Urinary bladder (tissue), 4 donors: ENCODE measurements around the gene RAB1B. TPM values are rescaled to one million over a fixed set of nuclear protein-coding genes. Genes with fewer than 3 reads are reported as not detected.

Experiments used
- DNase-seq: peaks from one replicate; pipeline ENCODE4 v3.0.0-alpha.2; 2015; ENCODE audit errors: extremely low spot score
- H3K27ac ChIP-seq: one replicate; pipeline ENCODE4 v1.5.1; 2013; ENCODE audit warnings: low read depth, mild to moderate bottlenecking, moderate library complexity
- H3K36me3 ChIP-seq: one replicate; pipeline ENCODE4 v1.6.1; 2013; ENCODE audit warnings: mild to moderate bottlenecking, moderate library complexity; ENCODE audit not compliant: insufficient read depth
- H3K4me1 ChIP-seq: one replicate; pipeline ENCODE4 v1.6.1; 2013; ENCODE audit warnings: mild to moderate bottlenecking, moderate library complexity; ENCODE audit not compliant: insufficient read depth
- H3K4me3 ChIP-seq: one replicate; pipeline ENCODE4 v1.5.1; 2013; ENCODE audit warnings: low read depth, low read length
- WGBS: extraction: QIAGEN DNeasy Blood & Tissue Kit; methylation state at CpG from one replicate; pipeline ENCODE4 v1.1.7; 2013; 5-methylcytosine and 5-hydroxymethylcytosine counted together
- polyA plus RNA-seq: library from polyadenylated mRNA; stranded (reverse); fragments of 200-250 nt; gene quantifications from one replicate; pipeline ENCODE4 v1.2.3, GENCODE V29; 2013
- total RNA-seq: library from RNA; depleted of rRNA; stranded (reverse); fragments of >200 nt; gene quantifications from one replicate; pipeline ENCODE4 v1.2.3, GENCODE V29; 2014
- donor health status: healthy with polysubstance abuse.
- donor health status: healthy.

Gene RAB1B
- total RNA-seq (34.3 TPM), polyA plus RNA-seq (190 TPM)

GRCh38 chr11:66268244-66268951, at the start of gene RAB1B:
Gene RAB1B, plus strand, starts transcription at chr11:66268639. Its CDS starts 41 bp downstream, at chr11:66268680.
- Histone ChIP-seq H3K4me3 (peak within 1 kb of the TSS; percentile 81), H3K36me3 (no peaks in the 10 kb centered on the region), H3K4me1 (no peaks in the 10 kb centered on the region), H3K27ac (peak within 1 kb of the TSS; percentile 91)
- peak; percentile 99 for DNase-seq
- under 1% methylated on average over 64 of the region's 64 CpGs for WGBS

DNA sequence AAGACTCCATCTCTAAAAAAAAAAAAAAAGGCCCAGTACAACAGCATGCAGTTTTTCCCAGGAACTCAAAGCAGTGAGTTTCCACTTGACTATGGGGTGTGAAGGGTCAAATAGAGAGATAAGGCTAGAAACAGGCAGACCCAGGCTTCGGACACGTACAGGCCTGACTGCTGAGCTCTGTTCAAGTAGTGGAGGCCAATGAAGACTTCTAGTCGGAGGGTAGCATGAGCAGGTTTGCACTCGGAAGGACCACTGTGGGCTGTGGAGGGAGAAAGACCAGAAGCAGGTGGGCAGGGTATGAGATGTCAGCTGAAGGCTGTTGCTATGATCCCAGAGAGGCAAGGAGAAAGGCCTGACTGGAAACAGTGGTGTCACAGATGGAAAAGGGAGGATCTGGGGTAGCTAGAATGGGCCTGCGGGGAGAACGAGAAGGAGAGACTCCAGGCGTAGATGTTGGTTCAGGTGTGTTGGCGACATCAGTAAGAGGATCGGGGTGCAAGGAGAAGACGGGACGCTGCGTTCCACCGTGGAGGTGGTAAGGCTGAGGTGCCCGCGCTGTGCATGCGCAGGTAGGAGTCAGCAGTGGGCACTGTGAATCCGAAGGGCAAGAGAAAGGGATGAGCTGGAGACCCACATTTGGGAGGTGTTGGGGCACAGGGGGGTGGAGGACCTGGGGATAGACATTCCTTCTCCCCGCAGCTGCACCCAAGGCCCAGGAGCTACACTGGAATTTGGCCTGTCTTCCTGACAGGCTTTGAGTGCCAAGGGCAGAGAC, 49.4 kb upstream of the RAB1B start:
- no peaks in the 10 kb centered on the region for H3K36me3 ChIP-seq
- DNase-seq, result no peak
- no peak overlapping the region for H3K27ac ChIP-seq
- no peak overlapping the region for H3K4me3 ChIP-seq
- 94% methylated on average over 18 of the region's 18 CpGs for WGBS
- H3K4me1 ChIP-seq, result no peaks in the 10 kb centered on the region

DNA sequence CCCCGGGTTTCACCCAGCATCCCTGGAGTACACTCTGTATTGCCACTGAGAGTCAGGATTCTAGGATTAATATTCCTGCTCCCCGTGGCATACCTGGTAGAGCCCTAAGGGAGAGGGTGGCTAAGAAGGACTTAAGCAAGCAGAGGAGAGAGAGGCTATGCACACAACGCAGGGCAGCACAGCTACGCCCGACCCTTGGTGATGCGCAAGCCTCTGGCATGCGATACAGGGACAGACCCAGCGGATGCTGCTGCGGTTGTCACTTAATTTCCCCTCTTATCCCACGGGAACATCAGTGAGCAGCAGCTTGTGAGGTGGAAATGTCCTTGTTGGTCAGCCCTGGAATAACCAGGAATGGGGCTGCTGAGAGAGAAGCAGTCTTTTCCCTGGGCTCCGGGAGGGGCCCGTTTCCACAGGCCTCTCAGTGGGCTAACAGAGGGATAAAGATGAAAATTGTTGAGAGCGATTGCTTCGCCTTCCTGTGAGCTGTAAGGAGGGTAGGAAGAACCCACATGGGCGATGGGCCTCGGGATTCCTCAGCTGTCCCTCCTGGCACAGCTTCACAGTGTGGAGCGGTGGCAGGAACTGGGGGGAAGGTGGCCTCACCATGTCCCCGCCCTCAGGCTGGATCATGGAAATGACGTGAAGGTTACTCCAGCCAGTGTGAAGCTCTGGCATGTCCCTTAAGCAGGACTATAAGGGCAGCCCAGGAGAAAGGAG, 48.4 kb upstream of the RAB1B start:
- 90% methylated on average over 19 of the region's 19 CpGs for WGBS
- no peaks in the 10 kb centered on the region for H3K36me3 ChIP-seq
- no peak for DNase-seq
- no peaks in the 10 kb centered on the region for H3K4me1 ChIP-seq
- no peak overlapping the region for H3K27ac ChIP-seq
- H3K4me3 ChIP-seq, result no peak overlapping the region

DNA sequence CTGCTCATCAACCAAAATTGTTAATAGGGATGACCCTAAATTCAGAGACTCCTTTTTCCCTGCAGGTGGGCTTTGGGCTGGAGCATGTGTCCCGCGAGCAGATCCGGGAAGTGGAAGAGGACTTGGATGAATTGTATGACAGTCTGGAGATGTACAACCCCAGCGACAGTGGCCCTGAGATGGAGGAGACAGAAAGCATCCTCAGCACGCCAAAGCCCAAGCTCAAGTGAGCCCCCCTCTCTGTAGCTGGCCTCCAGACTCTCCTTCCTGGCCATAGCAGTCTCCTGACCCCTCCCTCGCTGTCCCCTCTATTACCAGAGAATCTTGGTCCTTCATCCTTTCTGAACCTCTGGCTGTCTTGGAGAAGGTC, 47.9 kb upstream of the RAB1B start:
- no peak overlapping the region for H3K27ac ChIP-seq
- H3K36me3 ChIP-seq, result no peaks in the 10 kb centered on the region
- DNase-seq, result no peak
- H3K4me1 ChIP-seq, result no peaks in the 10 kb centered on the region
- WGBS, result 96% methylated on average over 6 of the region's 6 CpGs
- H3K4me3 ChIP-seq, result no peak overlapping the region

DNA sequence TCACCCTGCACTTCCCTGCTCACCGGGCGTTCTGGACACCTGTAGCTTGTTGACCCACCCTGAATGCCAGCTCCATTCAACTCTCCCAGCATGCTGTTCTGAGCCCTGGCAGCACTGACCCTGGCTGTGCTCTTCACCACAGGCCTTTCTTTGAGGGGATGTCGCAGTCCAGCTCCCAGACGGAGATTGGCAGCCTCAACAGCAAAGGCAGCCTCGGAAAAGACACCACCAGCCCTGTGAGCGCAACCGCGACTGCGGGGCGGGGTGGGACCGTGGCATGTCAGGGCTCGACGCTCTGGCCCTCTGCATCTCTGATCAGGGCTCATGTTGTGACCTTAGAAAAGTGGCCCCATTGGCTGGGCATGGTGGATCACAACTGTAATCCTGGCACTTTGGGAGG, 47.4 kb upstream of the RAB1B start:
- no peak for DNase-seq
- 92% methylated on average over 13 of the region's 13 CpGs for WGBS
- H3K4me1 ChIP-seq, result no peaks in the 10 kb centered on the region
- H3K36me3 ChIP-seq, result no peaks in the 10 kb centered on the region
- no peak overlapping the region for H3K27ac ChIP-seq
- no peak overlapping the region for H3K4me3 ChIP-seq

- H3K27ac ChIP-seq, result no peak overlapping the region
- DNase-seq, result no peak
Observed at GRCh38 chr11:66221726-66222236, 46.7 kb upstream of the RAB1B start.

DNA sequence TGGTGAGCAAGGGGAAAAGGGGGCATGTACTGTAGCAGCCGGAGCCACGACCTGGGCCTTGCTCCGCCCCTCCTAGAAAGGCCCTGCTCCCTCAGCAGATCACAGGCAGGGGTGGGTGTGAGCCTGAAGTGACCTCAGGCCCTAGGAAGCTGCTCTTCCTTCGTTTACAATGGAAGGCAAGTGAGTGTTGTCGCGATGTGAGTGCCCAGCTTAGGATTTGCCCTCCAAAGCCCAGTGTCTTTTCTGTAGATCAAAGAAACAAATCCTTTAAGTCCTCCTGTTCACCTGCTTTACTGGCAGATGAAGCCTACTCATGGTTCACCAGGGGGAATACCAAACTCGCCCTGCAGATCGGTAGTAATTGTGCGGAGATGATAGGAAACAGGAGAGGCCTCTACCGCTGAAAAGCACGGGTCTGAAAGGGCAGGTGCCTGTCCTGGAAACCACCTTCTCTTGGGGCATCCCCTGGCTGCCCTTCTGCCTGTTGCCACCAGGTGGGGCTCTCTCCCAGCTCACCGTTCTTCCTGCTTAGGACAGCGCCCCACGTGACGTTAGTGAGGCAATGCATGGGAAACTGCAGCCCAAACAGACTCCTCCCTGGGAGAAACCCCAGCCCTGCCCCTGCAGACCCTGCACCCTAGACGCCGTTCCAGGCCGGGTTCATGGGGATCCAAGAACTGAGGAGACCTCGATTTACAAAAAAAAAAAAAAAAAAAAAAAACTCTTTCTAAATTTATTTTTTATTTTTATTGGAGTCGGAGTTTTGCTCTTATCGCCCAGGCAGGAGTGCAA, 45.9 kb upstream of the RAB1B start:
- no peak overlapping the region for H3K27ac ChIP-seq
- 24% methylated on average over 21 of the region's 21 CpGs for WGBS
- H3K4me1 ChIP-seq, result no peaks in the 10 kb centered on the region
- H3K36me3 ChIP-seq, result no peaks in the 10 kb centered on the region
- no peak overlapping the region for H3K4me3 ChIP-seq
- peak; percentile 82 for DNase-seq

More at GRCh38 chr11:66221726-66222236, 46.7 kb upstream of the RAB1B start:
- 74% methylated on average over 9 of the region's 9 CpGs for WGBS
- Histone ChIP-seq H3K36me3 (no peaks in the 10 kb centered on the region), H3K4me1 (no peaks in the 10 kb centered on the region), H3K4me3 (no peak overlapping the region)

DNA sequence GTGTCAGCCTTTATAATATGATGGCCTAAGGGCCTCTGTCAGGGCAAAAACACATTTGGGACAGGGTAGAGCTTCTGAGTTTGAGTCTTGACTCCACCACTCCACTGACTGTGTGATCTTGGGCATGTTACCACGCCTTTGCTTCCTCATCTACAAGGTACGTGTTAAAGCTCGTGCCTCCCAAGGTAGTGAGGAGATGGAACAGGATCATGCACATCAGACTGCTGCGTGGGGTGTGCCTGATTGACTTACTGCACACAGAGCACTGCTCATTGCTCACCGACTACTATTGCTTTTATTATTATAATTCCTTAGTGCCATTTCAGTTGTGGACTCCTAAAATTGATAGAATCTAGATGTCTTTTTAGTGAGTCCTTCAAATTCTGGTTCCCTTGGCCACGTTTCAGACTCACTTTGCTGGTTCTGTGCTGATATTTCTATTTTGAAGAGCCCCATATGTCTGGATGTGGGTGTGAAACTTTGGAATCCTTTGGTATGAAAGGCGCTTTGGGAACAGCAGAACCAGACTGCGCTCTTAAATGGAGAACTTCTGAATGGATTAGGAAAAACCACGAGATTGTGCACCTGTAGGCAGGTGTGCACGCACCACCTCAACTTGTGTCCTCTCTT, 44.1 kb upstream of the RAB1B start:
- no peak overlapping the region for H3K27ac ChIP-seq
- H3K4me3 ChIP-seq, result no peak overlapping the region
- H3K4me1 ChIP-seq, result no peaks in the 10 kb centered on the region
- WGBS, result 94% methylated on average over 10 of the region's 10 CpGs
- peaks cover 2% of the 10 kb centered on the region for H3K36me3 ChIP-seq
- DNase-seq, result no peak

DNA sequence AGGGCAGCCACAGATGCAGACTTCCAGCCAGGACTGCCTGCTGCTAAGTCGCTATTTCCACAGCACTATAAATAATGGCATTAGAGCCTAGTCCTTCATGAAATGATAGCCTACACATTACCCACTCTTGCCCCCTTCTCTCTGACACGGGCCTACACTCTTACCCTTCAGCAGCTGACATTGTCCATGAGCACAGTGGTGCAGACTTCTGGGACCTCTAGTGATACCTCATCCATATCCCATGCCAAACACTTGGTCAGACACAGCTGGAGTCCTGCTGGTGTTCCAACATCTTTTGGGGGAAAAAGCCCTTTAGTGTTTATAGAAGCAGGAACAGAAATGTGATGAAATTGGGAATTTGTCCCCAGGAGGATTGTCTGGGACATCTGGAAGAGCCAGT, 43.4 kb upstream of the RAB1B start:
- Histone ChIP-seq H3K4me1 (no peaks in the 10 kb centered on the region), H3K27ac (no peak overlapping the region), H3K4me3 (no peak overlapping the region), H3K36me3 (peaks cover 2% of the 10 kb centered on the region)
- no peak for DNase-seq
- WGBS, result 63% methylated on average over 2 of the region's 2 CpGs

DNA sequence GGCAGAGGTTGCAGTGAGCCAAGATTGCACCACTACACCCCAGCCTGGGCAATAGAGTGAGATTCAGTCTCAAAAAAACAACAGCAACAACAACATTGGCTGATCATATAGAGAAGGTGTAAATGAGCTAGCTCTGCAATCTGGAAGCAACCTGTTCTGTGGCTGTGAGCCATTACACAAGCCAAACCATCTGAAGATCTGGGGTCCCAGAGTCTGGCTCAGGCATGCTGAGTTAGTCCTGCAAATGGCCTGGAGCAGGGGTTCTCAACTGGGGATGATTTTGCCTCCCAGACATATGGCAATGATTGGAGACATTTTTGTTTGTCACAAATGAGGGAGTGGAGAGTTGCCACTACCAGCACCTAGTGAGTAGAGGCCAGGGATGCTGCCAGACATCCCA, 42.3 kb upstream of the RAB1B start:
- Histone ChIP-seq H3K36me3 (peaks cover 2% of the 10 kb centered on the region), H3K4me3 (no peak overlapping the region)
- no peak for DNase-seq

GRCh38 chr11:66227700-66228099, 40.7 kb upstream of the RAB1B start:
- Histone ChIP-seq H3K4me1 (no peaks in the 10 kb centered on the region), H3K36me3 (peaks cover 5% of the 10 kb centered on the region), H3K4me3 (no peak overlapping the region), H3K27ac (no peak overlapping the region)
- WGBS, result 89% methylated on average over 5 of the region's 5 CpGs
- no peak for DNase-seq

More for the DNA sequence above, 42.3 kb upstream of the RAB1B start:
- no peak overlapping the region for H3K27ac ChIP-seq
- no peaks in the 10 kb centered on the region for H3K4me1 ChIP-seq

DNA sequence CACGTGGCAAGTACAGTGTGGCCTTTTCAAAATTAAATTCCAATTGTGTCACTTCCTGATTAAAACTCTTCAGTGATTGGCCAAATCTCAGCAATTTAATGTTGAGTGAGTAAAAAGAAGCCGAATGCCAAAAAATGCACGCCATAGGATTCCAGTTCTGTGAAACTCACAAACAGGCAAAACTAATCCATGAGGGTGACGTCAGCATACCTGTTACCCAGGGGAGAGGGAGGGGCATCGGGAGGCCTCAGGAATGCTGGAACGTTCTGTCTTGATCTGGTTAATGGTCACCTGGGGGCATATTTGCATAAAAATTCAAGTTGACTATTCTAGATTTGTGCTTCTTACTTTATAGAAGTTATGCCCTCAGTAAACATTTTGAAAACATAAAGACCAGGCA, 39.9 kb upstream of the RAB1B start:
- Histone ChIP-seq H3K4me3 (no peak overlapping the region), H3K36me3 (peaks cover 5% of the 10 kb centered on the region), H3K27ac (no peak overlapping the region), H3K4me1 (no peaks in the 10 kb centered on the region)
- DNase-seq, result no peak
- WGBS, result 88% methylated on average over 6 of the region's 6 CpGs

DNA sequence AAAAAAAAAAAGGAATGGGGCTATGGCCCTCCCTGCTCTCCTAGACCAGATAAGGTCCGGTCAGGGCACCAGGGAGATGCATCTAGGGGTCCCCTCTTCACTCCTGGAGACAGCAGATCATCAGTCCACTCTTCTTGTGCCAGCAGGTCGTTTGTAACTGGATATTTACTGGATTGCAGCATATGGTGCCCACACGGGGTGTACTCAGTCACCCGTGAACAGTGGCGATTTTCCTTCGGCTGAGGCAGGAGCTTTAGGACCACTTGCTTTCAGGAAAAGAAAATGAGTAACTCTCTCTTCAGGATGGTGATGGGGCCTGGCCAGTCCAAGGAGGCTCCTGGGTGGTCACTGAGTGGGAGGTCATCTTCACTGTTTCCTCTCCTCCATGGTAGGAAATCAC, 38.3 kb upstream of the RAB1B start:
- H3K4me1 ChIP-seq, result no peaks in the 10 kb centered on the region
- 81% methylated on average over 6 of the region's 6 CpGs for WGBS

More for the DNA sequence above, 38.3 kb upstream of the RAB1B start:
- peaks cover 5% of the 10 kb centered on the region for H3K36me3 ChIP-seq
- DNase-seq, result no peak
- no peak overlapping the region for H3K4me3 ChIP-seq
- H3K27ac ChIP-seq, result no peak overlapping the region
